Trophoblast cell (in vitro differentiated cells and primary cell): Measurements from ENCODE around the gene DKK3.

Experiments used
- DNase-seq, 2 donors: peaks; one replicate each; pipeline ENCODE4 v3.0.0-alpha.2; 2016
- H2AFZ ChIP-seq: 2 replicates; pipeline ENCODE4 v1.6.1; 2013; ENCODE audit warnings: low read length, moderate library complexity, mild to moderate bottlenecking; ENCODE audit not compliant: insufficient read depth, poor library complexity
- H2AK5ac ChIP-seq: 2 replicates; pipeline ENCODE4 v1.6.1; 2013; ENCODE audit warnings: mild to moderate bottlenecking, low read length
- H2BK120ac ChIP-seq: 2 replicates; pipeline ENCODE4 v1.6.1; 2013; ENCODE audit warnings: low read length, mild to moderate bottlenecking, moderate library complexity; ENCODE audit not compliant: insufficient read depth, poor library complexity
- H2BK12ac ChIP-seq: 2 replicates; pipeline ENCODE4 v1.6.1; 2013; ENCODE audit warnings: mild to moderate bottlenecking, low read length, moderate library complexity
- H2BK5ac ChIP-seq: 2 replicates; pipeline ENCODE4 v1.6.1; 2013; ENCODE audit warnings: low read length, low read depth, moderate library complexity, mild to moderate bottlenecking; ENCODE audit not compliant: poor library complexity
- H3K14ac ChIP-seq: 2 replicates; pipeline ENCODE4 v1.6.1; 2013; ENCODE audit warnings: mild to moderate bottlenecking, low read length
- H3K18ac ChIP-seq: 2 replicates; pipeline ENCODE4 v1.6.1; 2013; ENCODE audit warnings: mild to moderate bottlenecking, low read length
- H3K23ac ChIP-seq: 2 replicates; pipeline ENCODE4 v1.6.1; 2013; ENCODE audit warnings: low read length
- H3K27ac ChIP-seq: 2 replicates; pipeline ENCODE4 v1.5.1; 2013; ENCODE audit warnings: low read depth, mild to moderate bottlenecking, inconsistent platforms, low read length, moderate library complexity
- H3K27me3 ChIP-seq: 2 replicates; pipeline ENCODE4 v1.6.1; 2013; ENCODE audit warnings: inconsistent platforms, mild to moderate bottlenecking, low read length, moderate library complexity; ENCODE audit not compliant: insufficient read depth
- H3K36me3 ChIP-seq, 2 experiments: 1 replicate in 1 of 2; 2 replicates in 1 of 2; pipeline ENCODE4 v1.6.1; 2013; ENCODE audit warnings: low read length in 2 of 2, mild to moderate bottlenecking in 2 of 2, moderate library complexity in 1 of 2; ENCODE audit not compliant: insufficient read depth in 2 of 2, control insufficient read depth in 1 of 2
- H3K4ac ChIP-seq: 2 replicates; pipeline ENCODE4 v1.6.1; 2013; ENCODE audit warnings: low read depth, mild to moderate bottlenecking, low read length, moderate library complexity
- H3K4me1 ChIP-seq, 2 experiments: 1 replicate in 1 of 2; 2 replicates in 1 of 2; pipeline ENCODE4 v1.6.1; 2013; ENCODE audit warnings: low read length in 2 of 2, mild to moderate bottlenecking in 2 of 2, moderate library complexity in 1 of 2; ENCODE audit not compliant: insufficient read depth in 2 of 2, control insufficient read depth in 1 of 2
- H3K4me2 ChIP-seq: 2 replicates; pipeline ENCODE4 v1.6.1; 2013; ENCODE audit warnings: inconsistent platforms, mild to moderate bottlenecking, low read length, moderate library complexity
- H3K4me3 ChIP-seq: 2 replicates; pipeline ENCODE4 v1.5.1; 2013; ENCODE audit warnings: mild to moderate bottlenecking, low read depth, low read length, inconsistent platforms
- H3K79me1 ChIP-seq: one replicate; pipeline ENCODE4 v1.6.1; 2013; ENCODE audit warnings: low read length
- H3K79me2 ChIP-seq: 2 replicates; pipeline ENCODE4 v1.6.1; 2013; ENCODE audit warnings: low read length, mild to moderate bottlenecking; ENCODE audit not compliant: control insufficient read depth, insufficient read depth, poor library complexity
- H3K9ac ChIP-seq: 2 replicates; pipeline ENCODE4 v1.6.1; 2013; ENCODE audit warnings: mild to moderate bottlenecking, low read length
- H3K9me3 ChIP-seq: 2 replicates; pipeline ENCODE4 v1.6.1; 2013; ENCODE audit warnings: low read depth, mild to moderate bottlenecking, control low read depth, inconsistent platforms, low read length; ENCODE audit not compliant: insufficient read depth
- H4K12ac ChIP-seq: 2 replicates; pipeline ENCODE4 v1.6.1; 2013; ENCODE audit warnings: low read depth, mild to moderate bottlenecking, low read length, moderate library complexity
- H4K8ac ChIP-seq: 2 replicates; pipeline ENCODE4 v1.6.1; 2013; ENCODE audit warnings: low read depth, mild to moderate bottlenecking, low read length, moderate library complexity
- H4K91ac ChIP-seq: one replicate; pipeline ENCODE4 v1.6.1; 2013; ENCODE audit warnings: low read depth, mild to moderate bottlenecking, low read length, moderate library complexity
- WGBS: extraction: QIAGEN DNeasy Blood & Tissue Kit; methylation state at CpG from one replicate; pipeline ENCODE4 v1.1.7; 2013; ENCODE audit warnings: missing lambda C conversion rate; ENCODE audit not compliant: insufficient read length, insufficient coverage; ENCODE audit errors: extremely low coverage; 5-methylcytosine and 5-hydroxymethylcytosine counted together

Gene DKK3

GRCh38 chr11:11972730-11973341 lies 35.6 kb downstream of the DKK3 start:
- Histone ChIP-seq H3K4ac (no peak overlapping the region), H3K4me1 (peaks cover 27 to 34% of the 10 kb centered on the region in 2 experiments), H3K4me2 (no peak overlapping the region), H3K36me3 (peaks cover 8 to 15% of the 10 kb centered on the region in 2 experiments), H3K23ac (no peak overlapping the region), H3K9ac (no peak overlapping the region), H2BK120ac (no peak overlapping the region), H4K12ac (no peak overlapping the region), H4K91ac (no peak overlapping the region), H3K9me3 (no peaks in the 10 kb centered on the region), H4K8ac (no peak overlapping the region), H3K27me3 (no peaks in the 10 kb centered on the region), H2AK5ac (no peak overlapping the region), H3K14ac (no peak overlapping the region), H3K4me3 (no peak overlapping the region), H2AFZ (no peak overlapping the region), H3K18ac (no peak overlapping the region), H2BK12ac (no peak overlapping the region), H3K79me2 (peaks cover 5% of the 10 kb centered on the region), H2BK5ac (no peak overlapping the region), H3K79me1 (peaks cover 13% of the 10 kb centered on the region), H3K27ac (no peak overlapping the region)
- DNase-seq: no peak
- WGBS: no CpG with 5 or more reads among the region's 3 CpGs

GRCh38 chr11:11971906-11972547 lies 36.4 kb downstream of the DKK3 start:
- Histone ChIP-seq H3K9ac (no peak overlapping the region), H4K8ac (no peak overlapping the region), H2AFZ (no peak overlapping the region), H3K4me3 (no peak overlapping the region), H2AK5ac (no peak overlapping the region), H3K18ac (no peak overlapping the region), H3K27ac (no peak overlapping the region), H4K91ac (no peak overlapping the region), H3K4me1 (peaks cover 23 to 30% of the 10 kb centered on the region in 2 experiments), H2BK12ac (no peak overlapping the region), H3K4ac (no peak overlapping the region), H3K4me2 (no peak overlapping the region), H4K12ac (no peak overlapping the region), H3K14ac (no peak overlapping the region), H3K79me2 (peaks cover 5% of the 10 kb centered on the region), H2BK5ac (no peak overlapping the region), H2BK120ac (no peak overlapping the region), H3K79me1 (peaks cover 9% of the 10 kb centered on the region), H3K23ac (no peak overlapping the region), H3K27me3 (no peaks in the 10 kb centered on the region), H3K36me3 (peaks cover 13 to 15% of the 10 kb centered on the region in 2 experiments), H3K9me3 (no peaks in the 10 kb centered on the region)
- WGBS: no CpG with 5 or more reads among the region's 5 CpGs
- no peak for DNase-seq

GRCh38 chr11:11970556-11970955 lies 37.9 kb downstream of the DKK3 start:
- Histone ChIP-seq H3K9me3 (no peaks in the 10 kb centered on the region), H4K12ac (no peak overlapping the region), H2AK5ac (no peak overlapping the region), H3K4ac (no peak overlapping the region), H2BK12ac (no peak overlapping the region), H4K8ac (no peak overlapping the region), H3K23ac (no peak overlapping the region), H3K4me2 (no peak overlapping the region), H3K27ac (no peak overlapping the region), H3K79me1 (no peaks in the 10 kb centered on the region), H3K79me2 (no peaks in the 10 kb centered on the region), H3K4me1 (peaks cover 11 to 16% of the 10 kb centered on the region in 2 experiments), H4K91ac (no peak overlapping the region), H3K4me3 (no peak overlapping the region), H3K27me3 (no peaks in the 10 kb centered on the region), H3K14ac (no peak overlapping the region), H3K18ac (no peak overlapping the region), H3K9ac (no peak overlapping the region), H3K36me3 (peaks cover 19 to 24% of the 10 kb centered on the region in 2 experiments), H2BK5ac (no peak overlapping the region), H2AFZ (no peak overlapping the region), H2BK120ac (no peak overlapping the region)
- DNase-seq: no peak
- WGBS: no CpG with 5 or more reads among the region's 2 CpGs

GRCh38 chr11:11969380-11970215 lies 38.8 kb downstream of the DKK3 start:
- no peak overlapping the region for H2AFZ ChIP-seq
- no peak overlapping the region for H4K91ac ChIP-seq
- no peaks in the 10 kb centered on the region for H3K79me1 ChIP-seq
- H3K36me3 ChIP-seq: peaks cover 26 to 32% of the 10 kb centered on the region in 2 experiments
- H2AK5ac ChIP-seq: no peak overlapping the region
- WGBS: no CpG with 5 or more reads among the region's 19 CpGs
- H3K18ac ChIP-seq: no peak overlapping the region
- H2BK5ac ChIP-seq: no peak overlapping the region
- H3K4me2 ChIP-seq: no peak overlapping the region
- H3K14ac ChIP-seq: no peak overlapping the region
- no peak overlapping the region for H2BK120ac ChIP-seq
- H3K23ac ChIP-seq: no peak overlapping the region
- H3K4me3 ChIP-seq: no peak overlapping the region
- H3K27me3 ChIP-seq: no peaks in the 10 kb centered on the region
- H3K27ac ChIP-seq: no peak overlapping the region
- H3K4me1 ChIP-seq: peaks cover 11 to 14% of the 10 kb centered on the region in 2 experiments
- no peak overlapping the region for H4K8ac ChIP-seq
- no peak overlapping the region for H2BK12ac ChIP-seq
- no peak overlapping the region for H3K9ac ChIP-seq
- H3K9me3 ChIP-seq: no peaks in the 10 kb centered on the region
- no peaks in the 10 kb centered on the region for H3K79me2 ChIP-seq
- DNase-seq: no peak
- no peak overlapping the region for H3K4ac ChIP-seq
- H4K12ac ChIP-seq: no peak overlapping the region
